Pancreas (tissue), 10 donors: ENCODE results near the gene LYSMD3. TPM values are rescaled to one million over a fixed set of nuclear protein-coding genes. Genes with fewer than 3 reads are reported as not detected.

ENCODE experiments used
- ATAC-seq, 4 donors: fragments of 200-7000 bp; cut with Tn5 transposase; one replicate each; pipeline versions ENCODE4 v1.8.0 to v1.9.1; 2020; ENCODE audit warnings: mild to moderate bottlenecking in 4 of 4, moderate library complexity in 4 of 4
- DNase-seq, 6 donors: peaks; one replicate each; pipeline ENCODE4 v3.0.0-alpha.2; 2020
- FAIRE-seq: peaks from 2 replicates; lab custom pipeline; 2012; peaks lifted over from hg19 to GRCh38; lab: Jason Lieb, UNC
- H3K27ac ChIP-seq, 4 donors: fragments of 200-600 bp; sonication (generic); 1 replicate in 3 of 4; 2 replicates in 1 of 4; pipeline versions ENCODE4 v1.5.0 to v1.8.0; 2020
- H3K27me3 ChIP-seq, 4 donors: fragments of 200-600 bp; one replicate each; pipeline ENCODE4 v1.8.0; 2021
- H3K36me3 ChIP-seq, 3 donors: fragments of 200-600 bp; sonication (generic) in 1 of 3; one replicate each; pipeline versions ENCODE4 v1.5.0 to v1.8.0; 2020 to 2021
- H3K4me1 ChIP-seq, 3 donors: fragments of 200-600 bp; one replicate each; pipeline ENCODE4 v1.8.0; 2021
- H3K4me3 ChIP-seq, 4 donors: fragments of 200-600 bp; sonication (generic) in 2 of 4; one replicate each; pipeline versions ENCODE4 v1.5.0 to v1.8.0; 2020 to 2021
- H3K9me3 ChIP-seq, 4 donors: fragments of 200-600 bp; one replicate each; pipeline ENCODE4 v1.8.0; 2021
- CTCF ChIP-seq, 4 donors: fragments of 200-600 bp; sonication (generic) in 3 of 4; IDR thresholded peaks; one replicate each; pipeline versions ENCODE4 v1.5.0 to v1.8.0; 2021; ENCODE audit warnings: antibody characterized with exemption in 4 of 4
- WGBS, 2 donors: extraction: QIAGEN DNeasy Blood & Tissue Kit; methylation state at CpG; one replicate each; pipeline ENCODE4 v1.1.7; 2013; 5-methylcytosine and 5-hydroxymethylcytosine counted together
- intact Hi-C, 3 donors: fragments of 100-400 bp; cut with DNase I; formaldehyde crosslinking; loops; one replicate each; pipeline versions ENCODE4 v1.11.1 to v1.14.2; 2022
- polyA plus RNA-seq, 2 donors: library from polyadenylated mRNA; stranded (reverse); fragments of 200-250 nt; gene quantifications; one replicate each; pipeline ENCODE4 v1.2.3, GENCODE V29; 2013
- total RNA-seq, 6 donors: library from RNA; stranded (reverse); fragmentation: NEBNext Ultra II Directional in 4 of 6; extraction: Animal tissue kit (Norgen Biotek cat#: 25700) in 4 of 6; gene quantifications; one replicate each; pipeline versions ENCODE4 v1.2.1 to v1.2.4, GENCODE V29; 2021 to 2023
- donor health status: healthy with polysubstance abuse.
- donor health status: DM: no; HTN: no; CAD: no; lungs with moderate emphysema.
- donor health status: DM: no; HTN: no; CAD: no.
- donor health status: control.
- donor health status: control.
- donor health status: Bipolar disorder and iron deficiency.
- donor health status: DM: yes; HTN: yes; CAD: no.
- donor health status: DM: no; HTN: no; CAD: no.
- donor health status: DM: no; HTN: no; CAD: no.
- donor health status: DM: yes; HTN: yes; CAD: no.

LYSMD3 gene
- total and polyA plus RNA-seq, 8 donors = 2.5 to 11.7 (median 7.2) TPM

GRCh38 chr5:90549729-90550275 is 20.4 kb upstream of the LYSMD3 start:
- Histone ChIP-seq H3K36me3 (no peaks in the 10 kb centered on the region), H3K27ac (no peak overlapping the region), H3K9me3 (no peaks in the 10 kb centered on the region), H3K4me1 (peaks cover 0 to 9% (median 4%) of the 10 kb centered on the region in 3 donors), H3K4me3 (no peak overlapping the region), H3K27me3 (peaks cover 0 to 3% (median 0%) of the 10 kb centered on the region in 4 donors)
- intact Hi-C loops = no loop called here
- DNase-seq (no peak), FAIRE-seq (no peak), ATAC-seq (no peak)
- 70 to 77% methylated on average over 2 of the region's 2 CpGs for WGBS, 2 donors
- TF ChIP-seq CTCF (IDR thresholded peaks at IDR 0.05) = no peak

DNA sequence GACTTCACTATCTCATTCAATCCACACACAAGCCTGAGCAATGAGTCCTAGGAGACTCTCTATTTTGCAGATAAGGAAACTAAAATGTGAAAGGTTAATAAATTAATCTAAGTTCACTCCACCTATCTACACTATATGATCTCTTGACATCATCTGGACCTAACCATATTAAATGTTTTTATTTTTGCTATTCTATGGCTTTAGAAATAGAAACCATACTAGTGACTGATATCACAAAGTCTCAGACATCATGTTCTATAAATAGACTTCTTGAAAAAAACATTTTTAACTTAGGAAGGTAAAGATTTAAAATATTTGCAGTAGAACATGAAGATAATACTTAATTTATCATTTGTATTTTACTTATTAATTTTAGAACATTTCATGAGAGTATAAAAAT is 19.8 kb upstream of the LYSMD3 start:
- intact Hi-C loops = no loop called here

GRCh38 chr5:90548069-90548593 is 18.7 kb upstream of the LYSMD3 start:
- WGBS, 2 donors = 11 to 12% methylated on average over 5 of the region's 5 CpGs
- H3K9me3 ChIP-seq = no peaks in the 10 kb centered on the region
- peaks cover 0 to 9% (median 4%) of the 10 kb centered on the region in 3 donors for H3K4me1 ChIP-seq
- no peak overlapping the region for H3K27ac ChIP-seq
- H3K4me3 ChIP-seq = no peak overlapping the region
- TF ChIP-seq CTCF (IDR thresholded peaks at IDR 0.05) = no peak
- FAIRE-seq (peak; percentile 67), ATAC-seq (peak; percentile 96 to 99 (median 99)), DNase-seq (peak; percentile 47 to 69 (median 60))
- H3K27me3 ChIP-seq = peaks cover 0 to 3% (median 0%) of the 10 kb centered on the region in 4 donors
- intact Hi-C loops = no loop called here
- H3K36me3 ChIP-seq = no peaks in the 10 kb centered on the region

More for the DNA sequence above, 19.8 kb upstream of the LYSMD3 start:
- ATAC-seq = no peak
- no peaks in the 10 kb centered on the region for H3K9me3 ChIP-seq
- H3K36me3 ChIP-seq = no peaks in the 10 kb centered on the region
- TF ChIP-seq CTCF (IDR thresholded peaks at IDR 0.05) = no peak
- no peak overlapping the region for H3K4me3 ChIP-seq
- peak; percentile 9 for FAIRE-seq
- peaks cover 0 to 9% (median 4%) of the 10 kb centered on the region in 3 donors for H3K4me1 ChIP-seq
- no peak for DNase-seq
- H3K27me3 ChIP-seq = peaks cover 0 to 3% (median 0%) of the 10 kb centered on the region in 4 donors
- no peak overlapping the region for H3K27ac ChIP-seq

- Histone ChIP-seq H3K27me3 (peaks cover 0 to 3% (median 0%) of the 10 kb centered on the region in 4 donors), H3K4me3 (no peak overlapping the region), H3K27ac (no peak overlapping the region), H3K36me3 (no peaks in the 10 kb centered on the region), H3K9me3 (no peaks in the 10 kb centered on the region), H3K4me1 (peaks cover 0 to 9% (median 4%) of the 10 kb centered on the region in 3 donors)
- no peak for TF ChIP-seq CTCF (IDR thresholded peaks at IDR 0.05)
- WGBS, 2 donors = 57 to 81% methylated on average over 1 of the region's 1 CpG
- no peak for DNase-seq
- intact Hi-C loops = no loop called here
- ATAC-seq = no peak
- no peak for FAIRE-seq
Measured at GRCh38 chr5:90547072-90547536, 17.7 kb upstream of the LYSMD3 start.
